Naive thymus-derived CD8-positive, alpha-beta T cell (primary cell): ENCODE results near the gene PLEKHG4B. TPM values are rescaled to one million over a fixed set of nuclear protein-coding genes. Genes with fewer than 3 reads are reported as not detected.

Source experiments
- ATAC-seq, 2 donors: fragments of 150-1000 bp; cut with Tn5 transposase in 1 of 2; sonication (Bioruptor Pico), chemical (Tn5 transposase) in 1 of 2; 1 replicate in 1 of 2; 2 replicates in 1 of 2; pipeline ENCODE4 v1.10.0; 2021; ENCODE audit warnings: mild to moderate bottlenecking in 2 of 2, moderate library complexity in 2 of 2
- POLR2A ChIA-PET: fragments of 350-600 bp; sonication (Branson Sonifier 250); formaldehyde crosslinking; loops from one replicate; lab custom pipeline; 2021; ENCODE audit warnings: antibody characterized with exemption; lab: Charles Lee
- DNase-seq, 10 donors: peaks; one replicate each; pipeline versions ENCODE4 v3.0.0 to v3.0.0-alpha.2; 2020 to 2022
- H3K27ac Mint-ChIP-seq, 10 donors: one replicate each; pipeline ENCODE4 v1.8.0; 2020 to 2022; ENCODE audit warnings: mild to moderate bottlenecking in 10 of 10, mixed read lengths in 10 of 10, moderate library complexity in 4 of 10, inconsistent platforms in 1 of 10
- H3K27me3 Mint-ChIP-seq, 5 donors: one replicate each; pipeline ENCODE4 v1.8.0; 2021 to 2022; ENCODE audit warnings: mixed read lengths in 5 of 5
- H3K36me3 Mint-ChIP-seq, 3 donors: one replicate each; pipeline ENCODE4 v1.8.0; 2020 to 2022; ENCODE audit warnings: mixed read lengths in 3 of 3, mild to moderate bottlenecking in 2 of 3, inconsistent platforms in 1 of 3
- H3K4me1 Mint-ChIP-seq, 4 donors: one replicate each; pipeline ENCODE4 v1.8.0; 2021 to 2022; ENCODE audit warnings: mixed read lengths in 4 of 4
- H3K4me3 Mint-ChIP-seq, 10 donors: one replicate each; pipeline ENCODE4 v1.8.0; 2020 to 2022; ENCODE audit warnings: mild to moderate bottlenecking in 10 of 10, mixed read lengths in 10 of 10, moderate library complexity in 6 of 10, inconsistent platforms in 1 of 10
- H3K9me3 Mint-ChIP-seq, 9 donors: one replicate each; pipeline ENCODE4 v1.8.0; 2020 to 2022; ENCODE audit warnings: mixed read lengths in 9 of 9, mild to moderate bottlenecking in 3 of 9, inconsistent platforms in 1 of 9, moderate library complexity in 1 of 9
- polyA plus RNA-seq, 3 donors: library from polyadenylated mRNA; unstranded; fragments of 300-500 nt; fragmentation: Illumina TruSeq; gene quantifications; one replicate each; pipeline ENCODE4 v1.2.3, GENCODE V29; 2021
- total RNA-seq, 8 experiments: library from RNA in 2 of 8; stranded (reverse) in 2 of 8; gene quantifications; one replicate each; pipeline ENCODE4 v1.2.3 and lab custom pipeline; 2021 to 2026

PLEKHG4B gene
- total and polyA plus RNA-seq, 5 experiments from 2014 or later = not detected

DNA sequence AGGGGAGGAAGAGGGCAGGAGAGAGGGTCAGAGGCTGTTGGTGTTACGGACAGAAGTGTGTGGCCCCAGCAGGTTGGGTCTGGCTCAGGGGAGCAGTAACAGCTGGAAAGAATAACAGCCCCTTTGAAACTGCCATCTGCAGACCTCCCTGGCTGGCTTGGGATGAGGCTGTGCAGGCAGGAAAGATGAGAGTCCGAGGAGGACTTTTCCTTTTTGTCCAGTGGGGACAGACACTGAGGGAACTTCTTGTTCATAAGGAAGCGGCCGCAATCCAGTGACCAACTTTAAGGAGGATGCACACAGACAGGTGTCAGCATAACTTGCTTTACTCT lies 14.8 kb upstream of the PLEKHG4B start:
- Mint-ChIP-seq H3K4me1 (peaks cover 0 to 1% (median 0%) of the 10 kb centered on the region in 4 donors), H3K9me3 (no peaks in the 10 kb centered on the region), H3K4me3 (no peak overlapping the region), H3K27me3 (peaks cover 2 to 41% (median 24%) of the 10 kb centered on the region in 5 donors), H3K27ac (no peak overlapping the region), H3K36me3 (no peaks in the 10 kb centered on the region)
- POLR2A ChIA-PET = no interaction called here
- no peak for ATAC-seq
- no peak for DNase-seq

GRCh38 chr5:77546-77945 lies 14.4 kb upstream of the PLEKHG4B start:
- no peaks in the 10 kb centered on the region for H3K36me3 Mint-ChIP-seq

GRCh38 chr5:77957-78804 lies 13.8 kb upstream of the PLEKHG4B start:
- Mint-ChIP-seq H3K27ac (no peak overlapping the region), H3K27me3 (peaks cover 2 to 51% (median 29%) of the 10 kb centered on the region in 5 donors), H3K4me1 (peaks cover 0 to 4% (median 0%) of the 10 kb centered on the region in 4 donors), H3K4me3 (no peak overlapping the region), H3K36me3 (no peaks in the 10 kb centered on the region), H3K9me3 (peaks cover 0 to 4% (median 0%) of the 10 kb centered on the region in 9 donors)
- peak; percentile 62 to 72 for ATAC-seq
- DNase-seq = peak in 2 of 10 donors; percentile 20 to 21
- POLR2A ChIA-PET = no interaction called here

More at GRCh38 chr5:77546-77945, 14.4 kb upstream of the PLEKHG4B start:
- no peak overlapping the region for H3K27ac Mint-ChIP-seq
- peaks cover 2 to 45% (median 25%) of the 10 kb centered on the region in 5 donors for H3K27me3 Mint-ChIP-seq
- POLR2A ChIA-PET = no interaction called here
- peaks cover 0 to 1% (median 0%) of the 10 kb centered on the region in 4 donors for H3K4me1 Mint-ChIP-seq
- no peaks in the 10 kb centered on the region for H3K9me3 Mint-ChIP-seq
- H3K4me3 Mint-ChIP-seq = no peak overlapping the region
- no peak for DNase-seq
- no peak for ATAC-seq

DNA sequence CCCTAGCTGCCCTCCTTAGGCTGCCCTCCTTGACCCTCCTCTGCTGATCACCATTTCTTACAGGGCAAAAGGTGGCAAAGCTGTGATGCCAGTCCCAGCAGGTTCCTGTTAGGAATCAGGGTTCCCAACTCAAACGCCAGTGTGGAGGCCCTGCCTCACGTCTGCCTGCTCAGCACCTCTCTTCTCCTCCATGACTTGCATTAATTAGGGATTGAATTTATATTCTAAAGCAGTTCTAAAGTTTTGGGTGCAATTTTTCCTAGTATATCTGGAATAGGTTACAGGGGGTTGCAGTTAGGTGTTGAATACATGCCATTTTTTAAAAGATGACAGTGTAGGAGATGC lies 13.2 kb upstream of the PLEKHG4B start:
- Mint-ChIP-seq H3K4me3 (no peak overlapping the region), H3K9me3 (peaks cover 0 to 4% (median 0%) of the 10 kb centered on the region in 9 donors), H3K27me3 (peaks cover 2 to 49% (median 29%) of the 10 kb centered on the region in 5 donors), H3K27ac (no peak overlapping the region), H3K4me1 (peaks cover 0 to 4% (median 0%) of the 10 kb centered on the region in 4 donors), H3K36me3 (no peaks in the 10 kb centered on the region)
- DNase-seq (no peak), ATAC-seq (no peak)
- POLR2A ChIA-PET = no interaction called here

GRCh38 chr5:79263-79662 lies 12.7 kb upstream of the PLEKHG4B start:
- H3K27ac Mint-ChIP-seq = no peak overlapping the region

DNA sequence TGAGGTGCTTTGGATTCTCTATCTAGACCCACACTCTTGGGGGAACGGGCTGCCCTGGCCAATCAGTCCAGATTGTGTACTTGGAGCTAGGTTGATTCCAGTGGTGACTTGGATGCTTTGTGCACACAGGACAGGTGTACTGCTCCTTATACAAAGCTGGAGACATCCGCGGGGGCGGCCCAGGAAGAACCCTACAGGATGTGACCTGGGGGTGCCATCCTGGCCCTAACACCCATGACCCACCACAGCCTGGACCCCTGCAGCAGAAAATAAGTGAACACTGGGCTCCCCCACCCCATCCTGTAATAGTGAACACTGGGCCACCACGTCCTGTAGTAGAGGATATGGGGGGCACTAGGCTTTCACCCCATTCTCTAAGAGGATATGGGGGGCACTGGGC lies 12.1 kb upstream of the PLEKHG4B start:
- DNase-seq (no peak), ATAC-seq (no peak)
- Mint-ChIP-seq H3K27me3 (peaks cover 1 to 39% (median 21%) of the 10 kb centered on the region in 5 donors), H3K9me3 (peaks cover 0 to 4% (median 0%) of the 10 kb centered on the region in 9 donors), H3K4me1 (peaks cover 0 to 4% (median 0%) of the 10 kb centered on the region in 4 donors), H3K27ac (no peak overlapping the region), H3K4me3 (no peak overlapping the region), H3K36me3 (no peaks in the 10 kb centered on the region)
- POLR2A ChIA-PET = no interaction called here

More at GRCh38 chr5:79263-79662, 12.7 kb upstream of the PLEKHG4B start:
- no peak for DNase-seq
- POLR2A ChIA-PET = no interaction called here
- no peaks in the 10 kb centered on the region for H3K36me3 Mint-ChIP-seq
- H3K4me1 Mint-ChIP-seq = peaks cover 0 to 4% (median 0%) of the 10 kb centered on the region in 4 donors
- H3K27me3 Mint-ChIP-seq = peaks cover 2 to 44% (median 25%) of the 10 kb centered on the region in 5 donors
- H3K9me3 Mint-ChIP-seq = peaks cover 0 to 4% (median 0%) of the 10 kb centered on the region in 9 donors
- H3K4me3 Mint-ChIP-seq = no peak overlapping the region
- ATAC-seq = no peak

GRCh38 chr5:81391-82021 lies 10.5 kb upstream of the PLEKHG4B start:
- no peak for DNase-seq
- Mint-ChIP-seq H3K4me3 (no peak overlapping the region), H3K36me3 (no peaks in the 10 kb centered on the region), H3K27me3 (peaks cover 0 to 40% (median 18%) of the 10 kb centered on the region in 5 donors), H3K9me3 (peaks cover 0 to 4% (median 0%) of the 10 kb centered on the region in 9 donors), H3K27ac (peak overlapping the region in 1 of 10 donors; percentile 44), H3K4me1 (peaks cover 0 to 6% (median 0%) of the 10 kb centered on the region in 4 donors)
- POLR2A ChIA-PET = no interaction called here
- no peak for ATAC-seq

DNA sequence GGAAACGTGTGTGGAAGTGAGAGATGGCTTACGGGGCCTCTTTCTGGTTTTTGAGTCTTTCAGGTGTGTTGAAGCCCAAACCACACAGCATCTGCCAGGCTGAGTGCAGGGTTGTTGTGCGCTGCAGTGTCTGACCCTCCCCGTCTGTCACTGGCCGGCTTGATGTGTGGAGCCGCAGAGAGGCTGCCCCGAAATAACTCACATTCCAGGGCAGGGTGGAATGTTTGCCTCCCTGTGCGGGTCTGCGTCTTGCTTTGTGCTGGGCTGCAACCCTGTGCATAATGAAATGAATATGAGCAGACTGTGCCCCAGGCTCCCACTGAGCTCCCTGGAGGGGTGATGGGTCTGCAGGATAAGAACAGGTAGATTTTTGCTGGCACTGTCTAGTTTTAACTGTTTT lies 9.9 kb upstream of the PLEKHG4B start:
- no peak overlapping the region for H3K4me3 Mint-ChIP-seq
- H3K27ac Mint-ChIP-seq = no peak overlapping the region
- POLR2A ChIA-PET = no interaction called here
- peaks cover 0 to 4% (median 0%) of the 10 kb centered on the region in 9 donors for H3K9me3 Mint-ChIP-seq
- H3K27me3 Mint-ChIP-seq = peaks cover 0 to 41% (median 20%) of the 10 kb centered on the region in 5 donors
- DNase-seq (no peak), ATAC-seq (no peak)
- H3K4me1 Mint-ChIP-seq = peaks cover 0 to 6% (median 0%) of the 10 kb centered on the region in 4 donors
- H3K36me3 Mint-ChIP-seq = no peaks in the 10 kb centered on the region

DNA sequence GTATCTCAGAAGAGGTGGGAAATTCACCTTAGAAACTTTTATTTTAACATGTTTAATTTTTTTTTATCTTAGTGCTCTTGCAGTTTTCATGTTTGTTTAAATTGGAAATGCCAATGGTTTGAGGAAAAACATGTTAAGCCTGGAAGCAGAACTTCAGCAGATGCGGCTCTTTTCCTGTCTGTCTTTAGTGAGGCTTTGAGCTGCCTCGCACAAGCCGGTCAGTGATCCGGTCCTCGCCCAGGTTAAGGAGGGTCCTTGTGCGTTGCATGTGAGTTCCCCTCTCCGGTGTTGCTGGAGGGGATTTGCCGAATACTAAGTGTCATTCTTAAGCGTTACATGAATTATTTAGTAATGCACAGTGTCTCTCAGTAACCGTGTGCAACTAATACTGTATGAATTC lies 9.4 kb upstream of the PLEKHG4B start:
- Mint-ChIP-seq H3K27ac (peak overlapping the region in 1 of 10 donors; percentile 29), H3K36me3 (no peaks in the 10 kb centered on the region), H3K4me1 (peaks cover 0 to 6% (median 0%) of the 10 kb centered on the region in 4 donors), H3K9me3 (peaks cover 0 to 4% (median 0%) of the 10 kb centered on the region in 9 donors), H3K4me3 (no peak overlapping the region), H3K27me3 (peaks cover 0 to 46% (median 20%) of the 10 kb centered on the region in 5 donors)
- ATAC-seq = no peak
- DNase-seq = no peak
- POLR2A ChIA-PET = no interaction called here

- ATAC-seq (no peak), DNase-seq (no peak)
- H3K27me3 Mint-ChIP-seq = peaks cover 0 to 50% (median 20%) of the 10 kb centered on the region in 5 donors
- peaks cover 0 to 4% (median 0%) of the 10 kb centered on the region in 9 donors for H3K9me3 Mint-ChIP-seq
- no peaks in the 10 kb centered on the region for H3K36me3 Mint-ChIP-seq
- peaks cover 0 to 6% (median 0%) of the 10 kb centered on the region in 4 donors for H3K4me1 Mint-ChIP-seq
- H3K27ac Mint-ChIP-seq = peak overlapping the region in 1 of 10 donors; percentile 29
- H3K4me3 Mint-ChIP-seq = no peak overlapping the region
- POLR2A ChIA-PET = no interaction called here
These were observed 8.9 kb upstream of the PLEKHG4B start for GRCh38 chr5:83029-83428.

DNA sequence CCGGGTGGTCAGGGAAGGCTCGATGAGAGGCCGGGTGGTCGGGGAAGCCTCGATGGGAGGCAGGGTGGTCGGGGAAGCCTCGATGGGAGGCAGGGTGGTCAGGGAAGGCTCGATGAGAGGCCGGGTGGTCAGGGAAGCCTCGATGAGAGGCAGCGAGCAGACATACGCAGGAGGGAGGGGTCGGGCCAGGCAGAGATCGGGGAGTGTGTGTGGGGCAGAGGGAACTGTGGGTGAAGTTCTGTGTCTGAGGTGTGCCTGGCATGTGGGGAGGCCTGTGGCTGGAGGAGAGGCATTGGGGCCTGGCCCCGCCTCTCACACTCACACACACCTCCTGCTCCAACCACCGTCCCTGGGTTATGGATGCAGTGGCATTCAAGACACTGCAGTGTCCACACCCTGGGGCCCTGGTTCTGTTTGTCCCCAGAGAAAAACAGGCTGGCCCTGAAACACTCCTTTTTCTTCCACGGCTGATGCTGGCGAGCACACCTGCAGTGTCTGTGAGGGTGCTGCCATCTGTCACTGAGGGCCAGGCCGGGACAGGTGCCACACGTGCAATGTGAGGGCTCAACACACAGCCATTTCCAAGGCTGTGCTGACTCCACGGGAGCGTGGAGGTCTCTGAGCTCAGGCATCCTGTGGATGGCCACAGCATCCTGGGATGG lies 6.5 kb upstream of the PLEKHG4B start:
- H3K27me3 Mint-ChIP-seq = peaks cover 7 to 75% (median 34%) of the 10 kb centered on the region in 5 donors
- H3K4me3 Mint-ChIP-seq = no peak overlapping the region
- no peak for ATAC-seq
- peaks cover 0 to 4% (median 0%) of the 10 kb centered on the region in 4 donors for H3K4me1 Mint-ChIP-seq
- H3K9me3 Mint-ChIP-seq = peaks cover 0 to 4% (median 0%) of the 10 kb centered on the region in 9 donors
- no peaks in the 10 kb centered on the region for H3K36me3 Mint-ChIP-seq
- no peak overlapping the region for H3K27ac Mint-ChIP-seq
- POLR2A ChIA-PET = no interaction called here
- no peak for DNase-seq
